Measurements from ENCODE around the gene PTX4.
"Not testable (repeated sequence)": the region's sequence is repeated elsewhere in the genome, so short reads cannot be mapped to it uniquely, and the experiment has no call there.

Gene PTX4

GRCh38 chr16:1443980-1444729 lies 44.6 kb downstream of the PTX4 start, which contains the start of gene CCDC154:
Gene CCDC154 (minus strand): TSS chr16:1444556. CDS start chr16:1444322, 234 bp downstream.
- DNase-seq (ENCODE audit: low spot score), result no peak

- DNase-seq (ENCODE audit: low spot score), result no peak
These were observed 45.3 kb downstream of the PTX4 start for GRCh38 chr16:1443403-1443973.

- no peak for DNase-seq (ENCODE audit: low spot score)
These were observed 46.0 kb downstream of the PTX4 start for GRCh38 chr16:1442697-1443096.

GRCh38 chr16:1441391-1441829 lies 47.3 kb downstream of the PTX4 start:
- DNase-seq (ENCODE audit: low spot score), result no peak

GRCh38 chr16:1439699-1440074 lies 49.1 kb downstream of the PTX4 start:
- not testable (repeated sequence) for DNase-seq (ENCODE audit: low spot score)

GRCh38 chr16:1439058-1439698 lies 49.6 kb downstream of the PTX4 start:
- DNase-seq (ENCODE audit: low spot score), result no peak

- DNase-seq (ENCODE audit: low spot score), result no peak
These were observed 50.3 kb downstream of the PTX4 start for GRCh38 chr16:1438229-1439057.

- DNase-seq (ENCODE audit: low spot score), result no peak
These were observed 51.1 kb downstream of the PTX4 start for GRCh38 chr16:1437606-1438005.

GRCh38 chr16:1436731-1437355 lies 51.9 kb downstream of the PTX4 start:
- DNase-seq (ENCODE audit: low spot score), result no peak

GRCh38 chr16:1435921-1436697 lies 52.6 kb downstream of the PTX4 start:
- DNase-seq (ENCODE audit: low spot score), result no peak

All from putamen (tissue), 1 donor.